Neuron (in vitro differentiated cells): ENCODE results near the gene PTMA.

ENCODE experiments used
- H2AFZ ChIP-seq: one replicate; pipeline ENCODE4 v1.6.1; 2013; ENCODE audit warnings: low read depth, mild to moderate bottlenecking, inconsistent platforms, low read length, moderate library complexity
- H3K27me3 ChIP-seq: one replicate; pipeline ENCODE4 v1.6.1; 2013; ENCODE audit warnings: low read length; ENCODE audit not compliant: insufficient read depth
- H3K36me3 ChIP-seq: one replicate; pipeline ENCODE4 v1.6.1; 2013; ENCODE audit warnings: low read length; ENCODE audit not compliant: insufficient read depth
- H3K4me1 ChIP-seq: one replicate; pipeline ENCODE4 v1.6.1; 2013; ENCODE audit warnings: low read length; ENCODE audit not compliant: insufficient read depth
- H3K4me3 ChIP-seq: 2 replicates; pipeline ENCODE4 v1.5.1; 2013; ENCODE audit warnings: mild to moderate bottlenecking, low read length, moderate library complexity
- H3K9me3 ChIP-seq: one replicate; pipeline ENCODE4 v1.6.1; 2013; ENCODE audit warnings: low read length

Gene PTMA

GRCh38 chr2:231667496-231667895 is 40.8 kb upstream of the PTMA start:
- Histone ChIP-seq H3K36me3 (no peaks in the 10 kb centered on the region), H2AFZ (no peak overlapping the region), H3K4me3 (no peak overlapping the region), H3K4me1 (peaks cover 18% of the 10 kb centered on the region), H3K9me3 (peaks cover 4% of the 10 kb centered on the region), H3K27me3 (no peaks in the 10 kb centered on the region)

GRCh38 chr2:231668981-231669380 is 39.3 kb upstream of the PTMA start:
- peaks cover 2% of the 10 kb centered on the region for H3K27me3 ChIP-seq
- H2AFZ ChIP-seq, result no peak overlapping the region
- H3K36me3 ChIP-seq, result no peaks in the 10 kb centered on the region
- no peaks in the 10 kb centered on the region for H3K9me3 ChIP-seq
- peaks cover 18% of the 10 kb centered on the region for H3K4me1 ChIP-seq
- H3K4me3 ChIP-seq, result no peak overlapping the region

- Histone ChIP-seq H3K27me3 (peaks cover 2% of the 10 kb centered on the region), H3K4me3 (no peak overlapping the region), H3K9me3 (no peaks in the 10 kb centered on the region), H2AFZ (no peak overlapping the region), H3K36me3 (no peaks in the 10 kb centered on the region), H3K4me1 (peaks cover 19% of the 10 kb centered on the region)
Measured at GRCh38 chr2:231671270-231672050, 36.9 kb upstream of the PTMA start.

- Histone ChIP-seq H3K4me3 (no peak overlapping the region), H3K9me3 (no peaks in the 10 kb centered on the region), H3K36me3 (no peaks in the 10 kb centered on the region), H2AFZ (no peak overlapping the region), H3K27me3 (peaks cover 2% of the 10 kb centered on the region), H3K4me1 (peaks cover 10% of the 10 kb centered on the region)
Measured at GRCh38 chr2:231672617-231673347, 35.5 kb upstream of the PTMA start.

- Histone ChIP-seq H3K9me3 (no peaks in the 10 kb centered on the region), H2AFZ (no peak overlapping the region), H3K4me3 (no peak overlapping the region), H3K36me3 (no peaks in the 10 kb centered on the region), H3K27me3 (peaks cover 2% of the 10 kb centered on the region), H3K4me1 (peaks cover 10% of the 10 kb centered on the region)
Measured at GRCh38 chr2:231673348-231673770, 35.0 kb upstream of the PTMA start.

GRCh38 chr2:231674587-231675338 is 33.6 kb upstream of the PTMA start:
- H3K9me3 ChIP-seq, result no peaks in the 10 kb centered on the region
- no peak overlapping the region for H2AFZ ChIP-seq
- H3K4me3 ChIP-seq, result no peak overlapping the region
- H3K4me1 ChIP-seq, result peaks cover 10% of the 10 kb centered on the region
- peaks cover 2% of the 10 kb centered on the region for H3K27me3 ChIP-seq
- H3K36me3 ChIP-seq, result no peaks in the 10 kb centered on the region

- H3K27me3 ChIP-seq, result peaks cover 2% of the 10 kb centered on the region
- no peaks in the 10 kb centered on the region for H3K9me3 ChIP-seq
- peaks cover 10% of the 10 kb centered on the region for H3K4me1 ChIP-seq
- H3K4me3 ChIP-seq, result no peak overlapping the region
- H3K36me3 ChIP-seq, result no peaks in the 10 kb centered on the region
- no peak overlapping the region for H2AFZ ChIP-seq
Measured at GRCh38 chr2:231676243-231676642, 32.1 kb upstream of the PTMA start.

- H3K27me3 ChIP-seq, result peaks cover 2% of the 10 kb centered on the region
- no peaks in the 10 kb centered on the region for H3K36me3 ChIP-seq
- H3K9me3 ChIP-seq, result no peaks in the 10 kb centered on the region
- H3K4me3 ChIP-seq, result no peak overlapping the region
- H2AFZ ChIP-seq, result no peak overlapping the region
- H3K4me1 ChIP-seq, result peaks cover 10% of the 10 kb centered on the region
Measured at GRCh38 chr2:231677632-231678104, 30.7 kb upstream of the PTMA start.

- H3K4me3 ChIP-seq, result no peak overlapping the region
- no peaks in the 10 kb centered on the region for H3K27me3 ChIP-seq
Measured at GRCh38 chr2:231679908-231680284, 28.4 kb upstream of the PTMA start.

GRCh38 chr2:231680285-231680991 is 27.9 kb upstream of the PTMA start:
- H3K9me3 ChIP-seq, result no peaks in the 10 kb centered on the region
- H2AFZ ChIP-seq, result no peak overlapping the region
- H3K27me3 ChIP-seq, result no peaks in the 10 kb centered on the region
- H3K36me3 ChIP-seq, result no peaks in the 10 kb centered on the region
- H3K4me3 ChIP-seq, result peak overlapping the region; percentile 36
- peaks cover 6% of the 10 kb centered on the region for H3K4me1 ChIP-seq

More at GRCh38 chr2:231679908-231680284, 28.4 kb upstream of the PTMA start:
- Histone ChIP-seq H2AFZ (no peak overlapping the region), H3K36me3 (no peaks in the 10 kb centered on the region), H3K9me3 (no peaks in the 10 kb centered on the region), H3K4me1 (peaks cover 9% of the 10 kb centered on the region)

- Histone ChIP-seq H3K36me3 (no peaks in the 10 kb centered on the region), H2AFZ (peak overlapping the region; percentile 66), H3K4me1 (peaks cover 6% of the 10 kb centered on the region), H3K4me3 (peak overlapping the region; percentile 61), H3K27me3 (no peaks in the 10 kb centered on the region), H3K9me3 (no peaks in the 10 kb centered on the region)
Measured at GRCh38 chr2:231680992-231681852, 27.1 kb upstream of the PTMA start.
